Inflammatory macrophage treated with lipopolysaccharide for 1 hour (primary cell): ENCODE results near the gene PLPPR5.
"Not testable (repeated sequence)": the region's sequence is repeated elsewhere in the genome, so short reads cannot be mapped to it uniquely, and the experiment has no call there.

Experiments
- DNase-seq, 2 donors: peaks; one replicate each; pipeline ENCODE4 v3.0.0-alpha.2; 2020 to 2022

Gene PLPPR5, protein sequence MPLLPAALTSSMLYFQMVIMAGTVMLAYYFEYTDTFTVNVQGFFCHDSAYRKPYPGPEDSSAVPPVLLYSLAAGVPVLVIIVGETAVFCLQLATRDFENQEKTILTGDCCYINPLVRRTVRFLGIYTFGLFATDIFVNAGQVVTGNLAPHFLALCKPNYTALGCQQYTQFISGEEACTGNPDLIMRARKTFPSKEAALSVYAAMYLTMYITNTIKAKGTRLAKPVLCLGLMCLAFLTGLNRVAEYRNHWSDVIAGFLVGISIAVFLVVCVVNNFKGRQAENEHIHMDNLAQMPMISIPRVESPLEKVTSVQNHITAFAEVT

DNA sequence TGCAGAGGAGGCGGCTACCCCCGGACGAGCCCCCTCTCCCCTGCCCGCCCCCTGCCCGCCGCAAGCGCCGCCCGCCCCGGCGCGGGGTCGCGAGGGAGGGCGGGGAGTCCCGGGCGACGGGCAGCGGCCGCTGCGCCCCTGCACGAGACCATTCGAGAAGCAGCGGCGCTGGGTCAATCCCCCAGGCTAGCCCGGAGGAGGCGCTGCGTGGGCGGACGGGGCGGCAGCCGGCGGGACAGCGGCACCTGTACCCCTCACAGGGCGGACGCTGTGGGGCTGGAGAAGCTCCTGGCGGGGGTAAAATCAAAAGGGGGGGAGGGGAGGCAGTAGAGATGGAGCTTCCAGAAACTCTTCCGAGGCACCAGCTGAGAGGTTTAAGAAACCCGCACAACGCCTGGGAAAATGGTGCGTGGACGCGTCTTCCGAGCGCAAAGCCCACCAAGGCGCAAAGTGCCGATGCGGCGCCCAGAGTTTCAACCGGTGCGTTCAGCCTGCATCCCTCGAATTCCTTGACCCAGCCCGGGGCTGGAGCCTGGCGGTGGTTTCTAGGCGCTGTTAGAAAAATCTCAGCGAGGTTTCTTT lies at the start of gene PLPPR5:
Gene PLPPR5, minus strand, starts transcription at position 1 of the 582 bp plus-strand sequence. CDS start 190 bp downstream, outside the sequence.
- DNase-seq = no peak

- no peak for DNase-seq
Observed at GRCh38 chr1:99051611-99052283, 47.1 kb upstream of the PLPPR5 start.

- no peak for DNase-seq
Observed at GRCh38 chr1:99049745-99050144, 45.1 kb upstream of the PLPPR5 start.

- DNase-seq = not testable (repeated sequence)
Observed at GRCh38 chr1:99036746-99037145, 32.1 kb upstream of the PLPPR5 start.

DNA sequence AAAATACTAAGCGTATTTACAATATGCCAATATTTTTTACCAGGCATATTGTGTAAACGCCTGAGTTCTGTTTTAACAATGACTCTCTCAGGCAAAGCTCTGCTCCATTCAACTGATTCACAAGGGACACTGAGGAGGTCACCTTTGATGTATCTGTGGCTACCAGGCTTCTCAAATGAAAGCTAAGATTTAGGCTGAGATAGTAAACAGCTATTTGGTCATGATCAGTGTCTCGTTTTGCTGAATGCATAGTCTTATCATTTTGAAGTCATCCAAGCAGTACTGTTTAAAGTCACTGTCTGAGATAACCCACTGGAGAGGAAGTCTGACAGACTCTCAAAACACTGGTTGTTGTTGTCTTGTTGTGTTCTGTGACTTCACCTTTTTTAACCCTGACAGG lies 13.7 kb upstream of the PLPPR5 start:
- DNase-seq = no peak

- DNase-seq = no peak
Observed at GRCh38 chr1:99017655-99018054, 13.0 kb upstream of the PLPPR5 start.

DNA sequence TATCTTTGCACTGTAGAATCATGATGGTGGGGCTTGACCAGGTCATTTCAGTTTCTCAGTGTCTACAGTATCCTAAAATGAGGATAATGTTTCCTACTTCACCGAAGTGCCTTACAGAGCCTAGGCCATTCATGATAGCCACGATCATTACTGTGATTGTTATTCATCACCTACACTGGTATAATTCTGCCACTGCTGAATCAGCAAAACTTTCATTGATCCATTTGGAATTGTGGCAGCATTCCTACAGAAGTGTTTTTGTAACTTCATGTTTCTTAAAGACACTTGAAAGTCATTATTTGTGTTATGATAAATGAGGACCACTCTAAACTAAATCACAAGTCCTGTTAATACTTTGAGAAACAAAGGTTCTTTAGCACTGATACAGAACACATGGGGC lies 6.0 kb upstream of the PLPPR5 start:
- DNase-seq = no peak

GRCh38 chr1:99007366-99007765 lies 2.7 kb upstream of the PLPPR5 start:
- DNase-seq = no peak

GRCh38 chr1:99005537-99005942 lies 879 bp upstream of the PLPPR5 start:
- DNase-seq = no peak

DNA sequence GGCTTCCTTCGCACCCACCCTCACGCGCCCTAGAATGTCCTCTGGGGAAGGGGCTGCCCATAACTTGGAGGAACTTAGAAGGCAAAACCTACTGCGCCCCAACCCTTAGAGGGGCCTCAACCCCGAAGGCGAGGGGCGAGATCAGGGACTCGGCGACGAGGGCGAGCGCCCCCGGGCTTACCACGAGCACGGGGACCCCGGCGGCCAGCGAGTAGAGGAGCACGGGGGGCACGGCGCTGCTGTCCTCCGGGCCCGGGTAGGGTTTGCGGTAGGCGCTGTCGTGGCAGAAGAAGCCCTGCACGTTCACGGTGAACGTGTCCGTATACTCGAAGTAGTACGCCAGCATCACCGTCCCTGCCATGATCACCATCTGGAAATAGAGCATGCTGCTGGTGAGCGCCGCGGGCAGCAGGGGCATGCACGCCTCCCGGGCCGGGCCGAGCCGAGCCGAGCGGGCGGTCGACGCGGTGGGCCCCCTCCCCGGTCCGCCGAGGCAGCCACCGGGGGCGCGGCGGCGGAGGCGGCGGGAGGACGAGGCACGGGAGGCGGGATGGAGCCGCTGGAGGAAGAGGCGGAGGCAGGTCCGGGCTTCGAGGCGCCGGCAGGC lies 304 bp downstream of the PLPPR5 start:
- no peak for DNase-seq

DNA sequence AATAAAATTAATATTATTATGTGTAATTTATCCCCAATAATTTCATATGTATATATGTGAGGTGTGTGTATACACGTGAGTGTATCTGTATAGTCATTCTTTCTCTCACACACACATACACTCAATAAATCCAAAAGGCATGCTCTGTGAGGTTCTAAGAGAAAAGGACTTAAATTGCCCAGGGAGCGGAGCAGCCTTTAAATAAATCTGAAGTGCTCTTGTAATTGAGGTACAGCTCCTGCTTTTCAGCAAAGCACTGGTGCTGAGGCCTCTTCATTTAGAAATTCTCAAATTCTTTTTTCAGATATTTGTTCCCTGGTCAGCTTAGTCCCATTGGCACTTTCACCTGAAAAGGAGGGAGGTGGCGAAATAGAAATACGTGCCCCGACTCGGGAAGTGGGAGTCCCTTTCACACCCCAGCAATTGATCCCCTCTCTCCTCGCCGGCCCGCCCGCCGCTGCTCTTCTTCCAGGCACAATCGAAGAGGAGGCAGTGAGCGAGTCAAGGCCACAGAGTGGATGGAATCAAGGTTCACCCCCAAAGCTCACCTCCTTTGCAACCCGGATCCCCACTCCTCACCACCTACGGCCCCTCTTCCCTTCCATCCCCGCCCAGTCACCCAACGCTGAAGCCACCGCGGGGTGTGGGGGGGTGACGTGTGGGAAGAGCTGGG lies 944 bp downstream of the PLPPR5 start:
- no peak for DNase-seq

- DNase-seq = no peak
Observed at GRCh38 chr1:98992844-98993243, 11.8 kb downstream of the PLPPR5 start.

DNA sequence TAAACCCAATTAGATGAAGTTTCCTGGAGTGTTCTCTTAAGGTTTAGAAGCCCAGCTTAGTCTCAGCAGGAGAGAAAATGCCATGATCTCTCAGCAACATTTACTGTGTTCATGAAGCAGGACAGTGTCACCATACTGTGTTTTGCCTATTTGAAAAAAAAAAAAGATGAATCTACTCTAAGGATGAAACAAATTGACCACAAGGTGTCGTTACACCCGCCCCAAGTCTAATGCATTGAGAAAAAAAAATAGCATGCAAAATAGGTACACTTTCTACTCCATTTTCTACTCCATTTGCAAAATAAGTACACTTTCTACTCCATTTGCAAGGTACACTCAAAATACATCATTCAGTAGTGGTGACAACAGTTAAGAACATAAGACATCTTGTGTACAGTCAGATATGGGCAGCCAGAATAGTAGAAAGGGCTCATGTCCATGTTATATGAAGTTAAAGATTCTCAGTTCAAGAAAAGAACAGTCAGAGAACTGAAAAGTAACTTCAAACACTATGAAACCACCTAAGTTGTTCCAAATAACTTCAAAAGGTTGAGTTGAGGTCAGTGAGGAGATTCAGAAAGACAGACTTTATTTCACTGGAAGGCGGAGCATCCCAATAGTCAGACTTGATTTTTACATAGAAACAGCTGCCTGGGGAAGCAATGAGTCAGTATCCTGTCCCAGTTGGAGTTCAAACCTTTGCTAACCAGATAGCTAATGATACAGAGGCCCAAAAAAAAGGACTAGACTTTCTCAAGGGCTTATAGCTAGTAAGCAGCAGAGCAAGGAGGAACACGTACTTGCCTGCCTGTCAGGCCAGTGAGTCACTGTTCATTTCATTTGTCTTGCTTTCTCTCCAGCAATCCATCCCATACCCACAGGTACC lies 13.3 kb downstream of the PLPPR5 start:
- no peak for DNase-seq

- no peak for DNase-seq
Observed at GRCh38 chr1:98989556-98989907, 15.1 kb downstream of the PLPPR5 start.

- no peak for DNase-seq
Observed at GRCh38 chr1:98988904-98989555, 15.6 kb downstream of the PLPPR5 start.

GRCh38 chr1:98985687-98986086 lies 19.0 kb downstream of the PLPPR5 start:
- DNase-seq = no peak

DNA sequence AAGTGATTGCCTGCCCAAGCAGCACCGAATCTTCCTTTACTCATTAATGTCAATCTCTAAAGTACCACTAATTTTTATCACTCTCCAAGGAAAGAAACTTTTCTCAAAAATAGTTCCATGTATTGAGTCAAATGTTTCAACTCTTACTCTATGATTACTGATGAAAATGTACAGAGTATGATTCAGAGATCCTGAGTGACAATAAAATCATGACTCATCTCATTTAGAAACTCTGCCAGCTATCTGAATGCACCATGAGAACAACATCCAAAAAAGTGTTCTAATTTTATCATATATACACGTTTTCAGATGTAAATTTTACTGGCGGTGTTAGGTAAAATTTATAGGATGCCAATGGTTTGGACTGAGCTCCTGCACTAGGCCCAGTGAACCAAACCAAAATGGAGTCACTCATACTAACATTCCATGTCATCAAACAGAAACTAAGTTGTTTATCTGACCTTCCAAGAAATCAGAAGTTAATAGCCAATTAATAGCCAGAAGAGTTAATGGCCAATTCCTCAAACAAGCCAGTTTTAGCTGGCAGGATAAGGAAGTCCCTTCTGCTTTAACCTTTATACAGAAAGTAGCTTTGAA lies 22.6 kb downstream of the PLPPR5 start:
- DNase-seq = no peak

- no peak for DNase-seq
Observed at GRCh38 chr1:98979463-98979862, 25.2 kb downstream of the PLPPR5 start.

- DNase-seq = no peak
Observed at GRCh38 chr1:98975810-98976209, 28.9 kb downstream of the PLPPR5 start.

DNA sequence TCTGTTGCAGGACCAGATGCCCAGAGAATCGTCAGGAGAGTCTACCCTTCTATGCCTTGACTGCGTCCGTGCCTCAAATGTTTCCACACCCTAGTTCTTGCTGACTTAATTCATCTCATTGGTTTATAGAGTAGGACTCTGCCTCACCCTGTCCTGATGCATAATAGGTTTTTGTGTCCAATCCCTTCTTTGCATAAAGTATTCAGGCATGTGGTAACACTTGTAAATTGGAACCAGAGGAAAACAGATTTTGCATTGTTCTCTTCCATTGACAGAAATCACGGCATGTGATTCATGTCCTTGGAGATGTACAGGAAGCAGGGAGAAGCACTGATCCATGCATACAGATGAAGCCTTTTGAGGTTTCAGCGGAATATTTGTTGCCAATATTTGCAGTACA lies 29.5 kb downstream of the PLPPR5 start:
- no peak for DNase-seq

- no peak for DNase-seq
Observed at GRCh38 chr1:98969798-98970490, 34.7 kb downstream of the PLPPR5 start.
